PFSK-1 (cell line): ENCODE measurements around the gene GLRX5.

Source experiments
- FOXP2 ChIP-seq: optimal IDR thresholded peaks from 2 replicates; pipeline ENCODE3; 2011; ENCODE audit warnings: borderline replicate concordance, control low read depth, inconsistent platforms; ENCODE audit not compliant: insufficient read depth; ENCODE audit errors: extremely low read length, extremely low read depth
- POLR2AphosphoS5 ChIP-seq: IDR thresholded peaks from 2 replicates; pipeline ENCODE4 v1.6.1; 2012; ENCODE audit warnings: low read depth, mild to moderate bottlenecking, control low read depth, low read length, moderate library complexity
- REST ChIP-seq, 2 experiments: IDR thresholded peaks; 2 replicates each; pipeline versions ENCODE4 v1.6.1 to v1.8.0; 2011 to 2012; ENCODE audit warnings: low read depth in 2 of 2, low read length in 2 of 2, control low read depth in 1 of 2, inconsistent platforms in 1 of 2, mild to moderate bottlenecking in 1 of 2, moderate library complexity in 1 of 2; ENCODE audit not compliant: insufficient read depth in 1 of 2
- SIN3A ChIP-seq: IDR thresholded peaks from 2 replicates; pipeline ENCODE4 v1.6.1; 2012; ENCODE audit warnings: mild to moderate bottlenecking, low read length, moderate library complexity, borderline replicate concordance; ENCODE audit not compliant: insufficient read depth
- TAF1 ChIP-seq: IDR thresholded peaks from 2 replicates; pipeline ENCODE4 v1.6.1; 2012; ENCODE audit warnings: low read length, control low read depth, borderline replicate concordance; ENCODE audit not compliant: insufficient read depth

GLRX5 gene

GRCh38 chr14:95507701-95508103 lies 27.1 kb upstream of the GLRX5 start:
- TF ChIP-seq REST (IDR thresholded peaks at IDR 0.05; ENCODE audit: insufficient read depth in 1 of 2, low read depth in 2 of 2, low read length in 2 of 2) (no peak), TAF1 (no peak), SIN3A (no peak), POLR2AphosphoS5 (no peak), FOXP2 (no peak)

- no peak for TF ChIP-seq TAF1
- TF ChIP-seq POLR2AphosphoS5 = no peak
- TF ChIP-seq REST (IDR thresholded peaks at IDR 0.05; ENCODE audit: insufficient read depth in 1 of 2, low read depth in 2 of 2, low read length in 2 of 2) = no peak
- TF ChIP-seq SIN3A = no peak
- TF ChIP-seq FOXP2 = no peak
These were observed 26.5 kb upstream of the GLRX5 start for GRCh38 chr14:95508377-95508776.

GRCh38 chr14:95509495-95509894 lies 25.4 kb upstream of the GLRX5 start:
- TF ChIP-seq FOXP2 (no peak), POLR2AphosphoS5 (no peak), REST (IDR thresholded peaks at IDR 0.05; ENCODE audit: insufficient read depth in 1 of 2, low read depth in 2 of 2, low read length in 2 of 2) (no peak), TAF1 (no peak), SIN3A (no peak)

- TF ChIP-seq SIN3A (no peak), TAF1 (no peak), FOXP2 (no peak), POLR2AphosphoS5 (no peak), REST (IDR thresholded peaks at IDR 0.05; ENCODE audit: insufficient read depth in 1 of 2, low read depth in 2 of 2, low read length in 2 of 2) (no peak)
These were observed 24.0 kb upstream of the GLRX5 start for GRCh38 chr14:95510804-95511203.

GRCh38 chr14:95511687-95512086 lies 23.2 kb upstream of the GLRX5 start:
- no peak for TF ChIP-seq POLR2AphosphoS5
- no peak for TF ChIP-seq REST (IDR thresholded peaks at IDR 0.05; ENCODE audit: insufficient read depth in 1 of 2, low read depth in 2 of 2, low read length in 2 of 2)
- no peak for TF ChIP-seq SIN3A
